HEK293 (cell line): ENCODE measurements around the gene ASPDH.

Experiments used
- GLI4 ChIP-seq: fragments of 450-650 bp; formaldehyde crosslinking; IDR thresholded peaks from 2 replicates; pipeline ENCODE4 v1.5.1; 2016; ENCODE audit warnings: missing biosample characterization, missing genetic modification characterization
- HOXC10 ChIP-seq: sonication (generic); formaldehyde crosslinking; IDR thresholded peaks from 2 replicates; pipeline ENCODE4 v1.8.1; 2023; ENCODE audit warnings: mild to moderate bottlenecking, missing genetic modification reagents
- SCRT1 ChIP-seq: fragments of 450-650 bp; formaldehyde crosslinking; IDR thresholded peaks from 2 replicates; pipeline ENCODE4 v1.5.1; 2016; ENCODE audit warnings: missing biosample characterization, missing genetic modification characterization, borderline replicate concordance
- SP2 ChIP-seq: fragments of 450-650 bp; formaldehyde crosslinking; IDR thresholded peaks from 2 replicates; pipeline ENCODE4 v1.5.1; 2016; ENCODE audit warnings: missing biosample characterization, missing genetic modification characterization
- TRIM28 ChIP-seq: IDR thresholded peaks from 2 replicates; pipeline ENCODE4 v1.6.1; 2011; ENCODE audit warnings: low read length, control low read depth, borderline replicate concordance
- YY2 ChIP-seq: fragments of 450-650 bp; formaldehyde crosslinking; IDR thresholded peaks from 2 replicates; pipeline ENCODE4 v1.5.1; 2016; ENCODE audit warnings: missing biosample characterization, missing genetic modification characterization
- ZEB2 ChIP-seq: fragments of 450-650 bp; formaldehyde crosslinking; IDR thresholded peaks from 2 replicates; pipeline ENCODE4 v1.5.1; 2016; ENCODE audit warnings: missing biosample characterization, missing genetic modification characterization
- ZNF155 ChIP-seq: fragments of 450-650 bp; formaldehyde crosslinking; IDR thresholded peaks from 2 replicates; pipeline ENCODE4 v1.5.1; 2016; ENCODE audit warnings: missing biosample characterization, missing genetic modification characterization
- ZNF202 ChIP-seq: fragments of 450-650 bp; formaldehyde crosslinking; IDR thresholded peaks from 2 replicates; pipeline ENCODE4 v1.5.1; 2016; ENCODE audit warnings: missing biosample characterization, missing genetic modification characterization, borderline replicate concordance
- ZNF248 ChIP-seq: fragments of 450-650 bp; formaldehyde crosslinking; IDR thresholded peaks from 2 replicates; pipeline ENCODE4 v1.5.1; 2017; ENCODE audit warnings: missing biosample characterization, missing genetic modification characterization
- ZNF324 ChIP-seq: fragments of 450-650 bp; formaldehyde crosslinking; IDR thresholded peaks from 2 replicates; pipeline ENCODE4 v1.5.1; 2016; ENCODE audit warnings: missing biosample characterization, missing genetic modification characterization
- ZNF366 ChIP-seq: fragments of 450-650 bp; formaldehyde crosslinking; conservative IDR thresholded peaks from 2 replicates; pipeline ENCODE4 v1.5.1; 2016; ENCODE audit warnings: missing biosample characterization, missing genetic modification characterization
- ZNF394 ChIP-seq: fragments of 450-650 bp; formaldehyde crosslinking; IDR thresholded peaks from 2 replicates; pipeline ENCODE4 v1.5.1; 2016; ENCODE audit warnings: missing biosample characterization, missing genetic modification characterization, mild to moderate bottlenecking, moderate library complexity, borderline replicate concordance
- ZNF423 ChIP-seq: fragments of 450-650 bp; formaldehyde crosslinking; IDR thresholded peaks from 2 replicates; pipeline ENCODE4 v1.5.1; 2016; ENCODE audit warnings: missing biosample characterization, missing genetic modification characterization
- ZNF426 ChIP-seq: fragments of 450-650 bp; formaldehyde crosslinking; IDR thresholded peaks from 2 replicates; pipeline ENCODE4 v1.5.1; 2017; ENCODE audit warnings: missing biosample characterization, missing genetic modification characterization, mild to moderate bottlenecking, inconsistent platforms, moderate library complexity
- ZNF433 ChIP-seq: fragments of 450-650 bp; formaldehyde crosslinking; IDR thresholded peaks from 2 replicates; pipeline ENCODE4 v1.5.1; 2016; ENCODE audit warnings: missing biosample characterization, missing genetic modification characterization, low read depth
- ZNF48 ChIP-seq: fragments of 450-650 bp; formaldehyde crosslinking; IDR thresholded peaks from 2 replicates; pipeline ENCODE4 v1.5.1; 2016; ENCODE audit warnings: missing biosample characterization, missing genetic modification characterization
- ZNF530 ChIP-seq: fragments of 450-650 bp; formaldehyde crosslinking; IDR thresholded peaks from 2 replicates; pipeline ENCODE4 v1.5.1; 2016; ENCODE audit warnings: low read depth, missing biosample characterization, missing genetic modification characterization
- ZNF580 ChIP-seq: fragments of 450-650 bp; formaldehyde crosslinking; IDR thresholded peaks from 2 replicates; pipeline ENCODE4 v1.5.1; 2016; ENCODE audit warnings: missing biosample characterization, missing genetic modification characterization
- ZSCAN16 ChIP-seq: fragments of 450-650 bp; formaldehyde crosslinking; IDR thresholded peaks from 2 replicates; pipeline ENCODE4 v1.5.1; 2016; ENCODE audit warnings: missing biosample characterization, missing genetic modification characterization
- ZSCAN23 ChIP-seq: fragments of 450-650 bp; formaldehyde crosslinking; IDR thresholded peaks from 2 replicates; pipeline ENCODE4 v1.5.1; 2016; ENCODE audit warnings: missing biosample characterization, missing genetic modification characterization
- ZXDB ChIP-seq: fragments of 450-650 bp; formaldehyde crosslinking; IDR thresholded peaks from 2 replicates; pipeline ENCODE4 v1.5.1; 2016; ENCODE audit warnings: missing biosample characterization, missing genetic modification characterization
- TF ChIP-seq, protein P1 (sequence below): fragments of 450-650 bp; formaldehyde crosslinking; IDR thresholded peaks from 2 replicates; pipeline ENCODE4 v1.5.1; 2016; ENCODE audit warnings: missing biosample characterization, missing genetic modification characterization, borderline replicate concordance
- TF ChIP-seq, protein P2 (sequence below): fragments of 450-650 bp; formaldehyde crosslinking; IDR thresholded peaks from 2 replicates; pipeline ENCODE4 v1.5.1; 2016; ENCODE audit warnings: missing biosample characterization, missing genetic modification characterization
- TF ChIP-seq, protein P3 (sequence below): sonication (generic); formaldehyde crosslinking; IDR thresholded peaks from 2 replicates; pipeline ENCODE4 v1.8.1; 2022; ENCODE audit warnings: mild to moderate bottlenecking, moderate library complexity, missing genetic modification reagents
- TF ChIP-seq, protein P4 (sequence below): fragments of 450-650 bp; formaldehyde crosslinking; IDR thresholded peaks from 2 replicates; pipeline ENCODE4; 2016; ENCODE audit warnings: missing biosample characterization, missing genetic modification characterization
- TF ChIP-seq, protein P5 (sequence below): fragments of 450-650 bp; formaldehyde crosslinking; IDR thresholded peaks from 2 replicates; pipeline ENCODE4 v1.5.1; 2016; ENCODE audit warnings: missing biosample characterization, missing genetic modification characterization
- TF ChIP-seq, protein P6 (sequence below): fragments of 450-650 bp; formaldehyde crosslinking; IDR thresholded peaks from 2 replicates; pipeline ENCODE4 v1.5.1; 2016; ENCODE audit warnings: missing biosample characterization, missing genetic modification characterization

Gene ASPDH

DNA sequence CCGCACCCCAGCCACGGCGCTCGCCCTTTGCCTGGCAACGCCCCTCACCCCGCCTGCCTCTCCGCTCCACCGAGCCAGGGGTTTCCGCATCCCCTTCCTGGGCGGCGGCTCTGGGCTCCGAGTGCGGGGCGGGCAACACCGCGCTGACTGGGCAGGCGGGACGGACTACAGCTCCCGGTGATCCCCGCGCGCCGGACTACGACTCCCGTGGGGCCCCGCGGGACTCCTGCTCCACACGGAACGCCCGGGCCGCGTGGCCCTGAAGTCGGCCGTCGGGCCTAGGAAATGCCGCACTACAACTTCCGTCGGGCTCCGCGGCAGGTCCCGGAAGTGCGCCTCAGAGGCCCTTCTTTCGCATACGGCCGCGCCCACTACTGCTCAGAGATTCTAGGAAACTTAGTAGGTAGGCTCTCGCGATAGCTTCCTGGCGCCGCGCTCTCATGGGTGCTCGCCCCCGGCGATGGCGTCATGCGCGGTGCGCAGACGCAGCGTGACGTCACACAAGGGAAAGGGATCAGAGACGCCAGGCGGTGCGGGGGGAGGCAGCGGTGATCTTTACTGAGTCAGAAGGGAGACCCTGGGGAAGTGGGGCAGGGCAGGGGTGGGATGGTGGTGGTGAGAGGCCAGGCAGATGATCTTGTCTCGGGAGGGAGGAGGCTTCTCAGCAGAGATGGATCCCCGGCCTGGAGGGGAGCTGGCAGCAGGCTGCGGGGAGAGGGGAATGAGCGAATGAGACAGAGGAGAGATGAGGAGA lies 2.5 kb downstream of the ASPDH start, which contains the start of gene JOSD2 (continued):
- TF ChIP-seq, protein P1, sequence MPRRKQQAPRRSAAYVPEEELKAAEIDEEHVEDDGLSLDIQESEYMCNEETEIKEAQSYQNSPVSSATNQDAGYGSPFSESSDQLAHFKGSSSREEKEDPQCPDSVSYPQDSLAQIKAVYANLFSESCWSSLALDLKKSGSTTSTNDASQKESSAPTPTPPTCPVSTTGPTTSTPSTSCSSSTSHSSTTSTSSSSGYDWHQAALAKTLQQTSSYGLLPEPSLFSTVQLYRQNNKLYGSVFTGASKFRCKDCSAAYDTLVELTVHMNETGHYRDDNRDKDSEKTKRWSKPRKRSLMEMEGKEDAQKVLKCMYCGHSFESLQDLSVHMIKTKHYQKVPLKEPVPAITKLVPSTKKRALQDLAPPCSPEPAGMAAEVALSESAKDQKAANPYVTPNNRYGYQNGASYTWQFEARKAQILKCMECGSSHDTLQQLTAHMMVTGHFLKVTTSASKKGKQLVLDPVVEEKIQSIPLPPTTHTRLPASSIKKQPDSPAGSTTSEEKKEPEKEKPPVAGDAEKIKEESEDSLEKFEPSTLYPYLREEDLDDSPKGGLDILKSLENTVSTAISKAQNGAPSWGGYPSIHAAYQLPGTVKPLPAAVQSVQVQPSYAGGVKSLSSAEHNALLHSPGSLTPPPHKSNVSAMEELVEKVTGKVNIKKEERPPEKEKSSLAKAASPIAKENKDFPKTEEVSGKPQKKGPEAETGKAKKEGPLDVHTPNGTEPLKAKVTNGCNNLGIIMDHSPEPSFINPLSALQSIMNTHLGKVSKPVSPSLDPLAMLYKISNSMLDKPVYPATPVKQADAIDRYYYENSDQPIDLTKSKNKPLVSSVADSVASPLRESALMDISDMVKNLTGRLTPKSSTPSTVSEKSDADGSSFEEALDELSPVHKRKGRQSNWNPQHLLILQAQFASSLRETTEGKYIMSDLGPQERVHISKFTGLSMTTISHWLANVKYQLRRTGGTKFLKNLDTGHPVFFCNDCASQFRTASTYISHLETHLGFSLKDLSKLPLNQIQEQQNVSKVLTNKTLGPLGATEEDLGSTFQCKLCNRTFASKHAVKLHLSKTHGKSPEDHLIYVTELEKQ (tag by site-specific recombination), result no peak
- TF ChIP-seq ZNF324 (tag by site-specific recombination) (no peak; the same call in 1 of the 2 replicates), ZNF202 (tag by site-specific recombination) (no peak), ZNF433 (tag by site-specific recombination) (no peak), GLI4 (tag by site-specific recombination) (peak; percentile 48; the same call in 1 of the 2 replicates), ZNF248 (no peak), SP2 (tag by site-specific recombination) (peak; percentile 82), ZNF48 (tag by site-specific recombination) (no peak), SCRT1 (tag by site-specific recombination) (0 out of 2 replicates have a peak, but pooled peaks have one; percentile 8), ZNF426 (tag by site-specific recombination) (no peak), ZNF366 (tag by site-specific recombination) (peak; percentile 51), ZSCAN16 (tag by site-specific recombination) (no peak), ZSCAN23 (tag by site-specific recombination) (no peak), ZXDB (peak; percentile 92), TRIM28 (peak; percentile 44; the same call in 1 of the 2 replicates), YY2 (tag by site-specific recombination) (0 out of 2 replicates have a peak, but pooled peaks have one; percentile 73), ZNF580 (tag by site-specific recombination) (peak; percentile 76), ZEB2 (tag by site-specific recombination) (0 out of 2 replicates have a peak, but pooled peaks have one; percentile 75), ZNF155 (tag by site-specific recombination) (no peak), ZNF423 (no peak), HOXC10 (CRISPR knock-in tag) (no peak), ZNF394 (peak; percentile 67), ZNF530 (tag by site-specific recombination) (no peak)
- TF ChIP-seq, protein P2, sequence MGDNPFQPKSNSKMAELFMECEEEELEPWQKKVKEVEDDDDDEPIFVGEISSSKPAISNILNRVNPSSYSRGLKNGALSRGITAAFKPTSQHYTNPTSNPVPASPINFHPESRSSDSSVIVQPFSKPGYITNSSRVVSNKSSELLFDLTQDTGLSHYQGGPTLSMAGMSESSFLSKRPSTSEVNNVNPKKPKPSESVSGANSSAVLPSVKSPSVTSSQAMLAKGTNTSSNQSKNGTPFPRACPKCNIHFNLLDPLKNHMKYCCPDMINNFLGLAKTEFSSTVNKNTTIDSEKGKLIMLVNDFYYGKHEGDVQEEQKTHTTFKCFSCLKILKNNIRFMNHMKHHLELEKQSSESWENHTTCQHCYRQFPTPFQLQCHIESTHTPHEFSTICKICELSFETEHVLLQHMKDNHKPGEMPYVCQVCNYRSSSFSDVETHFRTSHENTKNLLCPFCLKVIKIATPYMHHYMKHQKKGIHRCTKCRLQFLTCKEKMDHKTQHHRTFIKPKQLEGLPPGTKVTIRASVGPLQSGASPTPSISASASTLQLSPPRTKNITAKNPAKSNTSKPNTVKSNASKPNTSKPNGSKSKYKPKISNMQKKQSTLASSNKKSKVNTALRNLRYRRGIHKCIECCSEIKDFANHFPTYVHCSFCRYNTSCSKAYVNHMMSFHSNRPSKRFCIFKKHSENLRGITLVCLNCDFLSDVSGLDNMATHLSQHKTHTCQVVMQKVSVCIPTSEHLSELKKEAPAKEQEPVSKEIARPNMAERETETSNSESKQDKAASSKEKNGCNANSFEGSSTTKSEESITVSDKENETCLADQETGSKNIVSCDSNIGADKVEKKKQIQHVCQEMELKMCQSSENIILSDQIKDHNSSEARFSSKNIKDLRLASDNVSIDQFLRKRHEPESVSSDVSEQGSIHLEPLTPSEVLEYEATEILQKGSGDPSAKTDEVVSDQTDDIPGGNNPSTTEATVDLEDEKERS, result peak; percentile 66; the same call in 1 of the 2 replicates
- TF ChIP-seq, protein P3, sequence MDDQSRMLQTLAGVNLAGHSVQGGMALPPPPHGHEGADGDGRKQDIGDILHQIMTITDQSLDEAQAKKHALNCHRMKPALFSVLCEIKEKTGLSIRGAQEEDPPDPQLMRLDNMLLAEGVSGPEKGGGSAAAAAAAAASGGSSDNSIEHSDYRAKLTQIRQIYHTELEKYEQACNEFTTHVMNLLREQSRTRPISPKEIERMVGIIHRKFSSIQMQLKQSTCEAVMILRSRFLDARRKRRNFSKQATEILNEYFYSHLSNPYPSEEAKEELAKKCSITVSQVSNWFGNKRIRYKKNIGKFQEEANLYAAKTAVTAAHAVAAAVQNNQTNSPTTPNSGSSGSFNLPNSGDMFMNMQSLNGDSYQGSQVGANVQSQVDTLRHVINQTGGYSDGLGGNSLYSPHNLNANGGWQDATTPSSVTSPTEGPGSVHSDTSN, result no peak; the same call in 1 of the 2 replicates
- TF ChIP-seq, protein P4, sequence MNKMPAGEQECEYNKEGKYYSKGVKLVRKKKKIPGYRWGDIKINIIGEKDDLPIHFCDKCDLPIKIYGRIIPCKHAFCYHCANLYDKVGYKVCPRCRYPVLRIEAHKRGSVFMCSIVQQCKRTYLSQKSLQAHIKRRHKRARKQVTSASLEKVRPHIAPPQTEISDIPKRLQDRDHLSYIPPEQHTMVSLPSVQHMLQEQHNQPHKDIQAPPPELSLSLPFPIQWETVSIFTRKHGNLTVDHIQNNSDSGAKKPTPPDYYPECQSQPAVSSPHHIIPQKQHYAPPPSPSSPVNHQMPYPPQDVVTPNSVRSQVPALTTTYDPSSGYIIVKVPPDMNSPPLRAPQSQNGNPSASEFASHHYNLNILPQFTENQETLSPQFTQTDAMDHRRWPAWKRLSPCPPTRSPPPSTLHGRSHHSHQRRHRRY (tag by site-specific recombination), result no peak
- TF ChIP-seq, protein P5, sequence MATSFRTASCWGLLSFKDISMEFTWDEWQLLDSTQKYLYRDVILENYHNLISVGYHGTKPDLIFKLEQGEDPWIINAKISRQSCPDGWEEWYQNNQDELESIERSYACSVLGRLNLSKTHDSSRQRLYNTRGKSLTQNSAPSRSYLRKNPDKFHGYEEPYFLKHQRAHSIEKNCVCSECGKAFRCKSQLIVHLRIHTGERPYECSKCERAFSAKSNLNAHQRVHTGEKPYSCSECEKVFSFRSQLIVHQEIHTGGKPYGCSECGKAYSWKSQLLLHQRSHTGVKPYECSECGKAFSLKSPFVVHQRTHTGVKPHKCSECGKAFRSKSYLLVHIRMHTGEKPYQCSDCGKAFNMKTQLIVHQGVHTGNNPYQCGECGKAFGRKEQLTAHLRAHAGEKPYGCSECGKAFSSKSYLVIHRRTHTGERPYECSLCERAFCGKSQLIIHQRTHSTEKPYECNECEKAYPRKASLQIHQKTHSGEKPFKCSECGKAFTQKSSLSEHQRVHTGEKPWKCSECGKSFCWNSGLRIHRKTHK, result no peak
- TF ChIP-seq, protein P6, sequence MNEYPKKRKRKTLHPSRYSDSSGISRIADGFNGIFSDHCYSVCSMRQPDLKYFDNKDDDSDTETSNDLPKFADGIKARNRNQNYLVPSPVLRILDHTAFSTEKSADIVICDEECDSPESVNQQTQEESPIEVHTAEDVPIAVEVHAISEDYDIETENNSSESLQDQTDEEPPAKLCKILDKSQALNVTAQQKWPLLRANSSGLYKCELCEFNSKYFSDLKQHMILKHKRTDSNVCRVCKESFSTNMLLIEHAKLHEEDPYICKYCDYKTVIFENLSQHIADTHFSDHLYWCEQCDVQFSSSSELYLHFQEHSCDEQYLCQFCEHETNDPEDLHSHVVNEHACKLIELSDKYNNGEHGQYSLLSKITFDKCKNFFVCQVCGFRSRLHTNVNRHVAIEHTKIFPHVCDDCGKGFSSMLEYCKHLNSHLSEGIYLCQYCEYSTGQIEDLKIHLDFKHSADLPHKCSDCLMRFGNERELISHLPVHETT, result peak; percentile 80
